HEK293 (cell line): ENCODE results near the gene RDH16.

Experiments used
- CTCF ChIP-seq: fragments of 450-650 bp; formaldehyde crosslinking; IDR thresholded peaks from 2 replicates; pipeline ENCODE4 v1.5.1; 2016; ENCODE audit warnings: missing biosample characterization, missing genetic modification characterization
- KLF9 ChIP-seq: fragments of 450-650 bp; formaldehyde crosslinking; IDR thresholded peaks from 2 replicates; pipeline ENCODE4 v1.5.1; 2016; ENCODE audit warnings: missing biosample characterization, missing genetic modification characterization, low read depth
- TCF7L2 ChIP-seq: IDR thresholded peaks from 2 replicates; pipeline ENCODE4 v1.6.1; 2011; ENCODE audit warnings: low read depth, mild to moderate bottlenecking, inconsistent platforms, low read length, moderate library complexity, borderline replicate concordance
- ZNF18 ChIP-seq: fragments of 450-650 bp; formaldehyde crosslinking; IDR thresholded peaks from 2 replicates; pipeline ENCODE4 v1.5.1; 2016; ENCODE audit warnings: missing biosample characterization, missing genetic modification characterization
- TF ChIP-seq, protein P1 (sequence below): fragments of 450-650 bp; formaldehyde crosslinking; IDR thresholded peaks from 2 replicates; pipeline ENCODE4 v1.5.1; 2016; ENCODE audit warnings: missing biosample characterization, missing genetic modification characterization, low read depth

GRCh38 chr12:56987011-56987410, 29.6 kb upstream of the RDH16 start:
- TF ChIP-seq CTCF (tag by site-specific recombination) (no peak), ZNF18 (no peak), KLF9 (tag by site-specific recombination) (no peak), TCF7L2 (no peak)
- TF ChIP-seq, protein P1, sequence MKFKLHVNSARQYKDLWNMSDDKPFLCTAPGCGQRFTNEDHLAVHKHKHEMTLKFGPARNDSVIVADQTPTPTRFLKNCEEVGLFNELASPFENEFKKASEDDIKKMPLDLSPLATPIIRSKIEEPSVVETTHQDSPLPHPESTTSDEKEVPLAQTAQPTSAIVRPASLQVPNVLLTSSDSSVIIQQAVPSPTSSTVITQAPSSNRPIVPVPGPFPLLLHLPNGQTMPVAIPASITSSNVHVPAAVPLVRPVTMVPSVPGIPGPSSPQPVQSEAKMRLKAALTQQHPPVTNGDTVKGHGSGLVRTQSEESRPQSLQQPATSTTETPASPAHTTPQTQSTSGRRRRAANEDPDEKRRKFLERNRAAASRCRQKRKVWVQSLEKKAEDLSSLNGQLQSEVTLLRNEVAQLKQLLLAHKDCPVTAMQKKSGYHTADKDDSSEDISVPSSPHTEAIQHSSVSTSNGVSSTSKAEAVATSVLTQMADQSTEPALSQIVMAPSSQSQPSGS, result no peak
